Measurements from ENCODE around the gene ADAM20. TPM values are rescaled to one million over a fixed set of nuclear protein-coding genes. Genes with fewer than 3 reads are reported as not detected.

The ADAM20 gene
- total RNA-seq, 4 donors from 2014 or later = 0.51 to 4.5 (median 1.7) TPM; not detected in 1

Small RNAs within 50 kb of the gene (small RNA-seq; reads per million reads assigned to genes)
- not detected for gene RNU6-659P

Other genes starting within 250 kb of the ADAM20 start
- gene COX16, start 175.3 kb downstream of the ADAM20 start, total RNA-seq = 10 to 100 TPM; 20.6 to 47.8 (median 34.8) TPM
- gene SYNJ2BP, start 117.9 kb downstream of the ADAM20 start, total RNA-seq = 10 to 100 TPM; 11.8 to 51.7 (median 32.3) TPM
- under 1 TPM in 1 of 4 donors, not detected in 3; 0.07 TPM for gene ADAM21, start 82.8 kb downstream of the ADAM20 start, total RNA-seq
- 10 to 100 TPM; 27.6 to 71.8 (median 45.9) TPM for gene MED6, start 65.7 kb upstream of the ADAM20 start, total RNA-seq
- gene TTC9, start 106.9 kb upstream of the ADAM20 start, total RNA-seq = 1 to 10 TPM in 1 of 4 donors, under 1 TPM in 2, not detected in 1; 0.18 to 1.2 (median 0.26) TPM